Testis (tissue), 2 donors: Measurements from ENCODE around the gene TMOD3.

Experiments
- POLR2A ChIP-seq: fragments of 450-650 bp; IDR thresholded peaks from one replicate; pipeline ENCODE4 v1.6.1; 2017; ENCODE audit warnings: antibody characterized with exemption, mild to moderate bottlenecking, moderate library complexity
- TF ChIP-seq, protein P1 (sequence below), 3 experiments: fragments of 450-650 bp in 2 of 3; fragments of 200-600 bp in 1 of 3; sonication (generic) in 1 of 3; IDR thresholded peaks; one replicate each; pipeline ENCODE4 v1.5.1; 2016 to 2019; ENCODE audit warnings: antibody characterized with exemption in 3 of 3, mild to moderate bottlenecking in 2 of 3, moderate library complexity in 1 of 3

- TF ChIP-seq, protein P1, sequence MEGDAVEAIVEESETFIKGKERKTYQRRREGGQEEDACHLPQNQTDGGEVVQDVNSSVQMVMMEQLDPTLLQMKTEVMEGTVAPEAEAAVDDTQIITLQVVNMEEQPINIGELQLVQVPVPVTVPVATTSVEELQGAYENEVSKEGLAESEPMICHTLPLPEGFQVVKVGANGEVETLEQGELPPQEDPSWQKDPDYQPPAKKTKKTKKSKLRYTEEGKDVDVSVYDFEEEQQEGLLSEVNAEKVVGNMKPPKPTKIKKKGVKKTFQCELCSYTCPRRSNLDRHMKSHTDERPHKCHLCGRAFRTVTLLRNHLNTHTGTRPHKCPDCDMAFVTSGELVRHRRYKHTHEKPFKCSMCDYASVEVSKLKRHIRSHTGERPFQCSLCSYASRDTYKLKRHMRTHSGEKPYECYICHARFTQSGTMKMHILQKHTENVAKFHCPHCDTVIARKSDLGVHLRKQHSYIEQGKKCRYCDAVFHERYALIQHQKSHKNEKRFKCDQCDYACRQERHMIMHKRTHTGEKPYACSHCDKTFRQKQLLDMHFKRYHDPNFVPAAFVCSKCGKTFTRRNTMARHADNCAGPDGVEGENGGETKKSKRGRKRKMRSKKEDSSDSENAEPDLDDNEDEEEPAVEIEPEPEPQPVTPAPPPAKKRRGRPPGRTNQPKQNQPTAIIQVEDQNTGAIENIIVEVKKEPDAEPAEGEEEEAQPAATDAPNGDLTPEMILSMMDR (IDR thresholded peaks at IDR 0.05) = no peak
- no peak for TF ChIP-seq POLR2A
Observed at GRCh38 chr15:51837792-51838251, 8.4 kb downstream of the TMOD3 start.
